ENCODE measurements around the gene SAMD11.
"Not testable (repeated sequence)": the region's sequence is repeated elsewhere in the genome, so short reads cannot be mapped to it uniquely, and the experiment has no call there.

Gene SAMD11

GRCh38 chr1:978835-979743 is 55.4 kb downstream of the SAMD11 start:
- DNase-seq = no peak

GRCh38 chr1:979744-980072 is 56.0 kb downstream of the SAMD11 start:
- no peak for DNase-seq

- DNase-seq = no peak
Observed at GRCh38 chr1:980137-980571, 56.4 kb downstream of the SAMD11 start.

GRCh38 chr1:980602-981395 is 57.1 kb downstream of the SAMD11 start:
- DNase-seq = no peak

GRCh38 chr1:981491-981954 is 57.8 kb downstream of the SAMD11 start:
- no peak for DNase-seq

- no peak for DNase-seq
Observed at GRCh38 chr1:981955-982558, 58.3 kb downstream of the SAMD11 start, which contains the start of gene PERM1. Gene PERM1 (minus strand): TSS chr1:982093. CDS start chr1:981029, 1,064 bp downstream.

- no peak for DNase-seq
Observed at GRCh38 chr1:982765-983436, 59.2 kb downstream of the SAMD11 start.

- DNase-seq = no peak
Observed at GRCh38 chr1:983798-984475, 60.2 kb downstream of the SAMD11 start.

- DNase-seq = no peak
Observed at GRCh38 chr1:984476-984814, 60.7 kb downstream of the SAMD11 start.

GRCh38 chr1:985126-985525 is 61.4 kb downstream of the SAMD11 start:
- DNase-seq = no peak

- not testable (repeated sequence) for DNase-seq
Observed at GRCh38 chr1:988061-988460, 64.3 kb downstream of the SAMD11 start.

- DNase-seq = not testable (repeated sequence)
Observed at GRCh38 chr1:991275-991674, 67.6 kb downstream of the SAMD11 start.

- DNase-seq = no peak
Observed at GRCh38 chr1:991895-992294, 68.2 kb downstream of the SAMD11 start.

- no peak for DNase-seq
Observed at GRCh38 chr1:992362-992761, 68.6 kb downstream of the SAMD11 start.

GRCh38 chr1:993379-993995 is 69.8 kb downstream of the SAMD11 start:
- DNase-seq = no peak

Measured in NCI-H2029 (cell line).